COLO829 (cell line): Measurements from ENCODE around the gene FAM124A.

ENCODE experiments used
- DNase-seq: peaks from one replicate; pipeline ENCODE4 v3.0.0; 2012; ENCODE audit warnings: low spot score

The FAM124A gene

DNA sequence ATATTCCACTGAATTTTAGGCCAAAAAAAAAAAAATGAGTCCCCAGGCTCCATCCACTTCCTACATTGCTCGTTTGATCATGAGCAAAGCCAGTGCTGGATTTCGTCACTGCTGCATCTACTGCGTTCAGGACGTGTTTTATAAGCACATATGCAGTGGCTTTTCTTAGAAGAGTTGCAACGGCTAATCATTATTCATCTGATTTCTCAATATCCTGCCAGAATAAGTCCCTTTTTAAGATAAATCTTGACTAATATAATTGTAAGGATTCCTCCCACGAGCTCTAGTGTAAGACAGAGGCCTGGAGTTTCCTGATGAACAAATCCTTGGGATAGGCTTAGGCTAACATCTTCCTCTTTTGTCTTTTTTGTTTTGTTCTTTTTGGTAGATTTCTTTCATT, 19.5 kb downstream of the FAM124A start:
- DNase-seq: no peak

- no peak for DNase-seq
Measured at GRCh38 chr13:51243227-51243626, 21.0 kb downstream of the FAM124A start.

- DNase-seq: no peak
Measured at GRCh38 chr13:51243832-51244231, 21.6 kb downstream of the FAM124A start.

- DNase-seq: no peak
Measured at GRCh38 chr13:51244637-51245405, 22.6 kb downstream of the FAM124A start.

GRCh38 chr13:51245583-51245982, 23.4 kb downstream of the FAM124A start:
- DNase-seq: no peak

DNA sequence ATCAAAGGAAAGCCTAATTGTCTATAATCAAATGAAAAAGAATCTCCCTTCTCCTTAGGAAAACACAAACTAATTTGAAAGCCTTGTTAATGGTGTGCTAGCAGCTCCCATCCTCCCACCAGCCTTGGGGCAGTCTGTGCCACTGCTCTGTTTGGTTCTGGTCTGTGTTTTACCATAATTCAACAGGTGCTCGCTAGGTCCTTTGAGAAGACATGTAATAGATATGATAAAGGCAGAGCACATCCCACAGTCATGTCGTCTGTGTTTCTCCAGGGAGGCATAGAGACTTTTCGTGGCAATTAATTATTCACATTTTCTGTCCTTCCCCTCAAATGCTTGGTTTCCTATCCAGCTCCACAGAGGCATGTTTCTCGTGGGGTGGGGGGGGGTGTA, 23.8 kb downstream of the FAM124A start:
- DNase-seq: no peak

GRCh38 chr13:51246418-51247277, 24.4 kb downstream of the FAM124A start:
- no peak for DNase-seq

DNA sequence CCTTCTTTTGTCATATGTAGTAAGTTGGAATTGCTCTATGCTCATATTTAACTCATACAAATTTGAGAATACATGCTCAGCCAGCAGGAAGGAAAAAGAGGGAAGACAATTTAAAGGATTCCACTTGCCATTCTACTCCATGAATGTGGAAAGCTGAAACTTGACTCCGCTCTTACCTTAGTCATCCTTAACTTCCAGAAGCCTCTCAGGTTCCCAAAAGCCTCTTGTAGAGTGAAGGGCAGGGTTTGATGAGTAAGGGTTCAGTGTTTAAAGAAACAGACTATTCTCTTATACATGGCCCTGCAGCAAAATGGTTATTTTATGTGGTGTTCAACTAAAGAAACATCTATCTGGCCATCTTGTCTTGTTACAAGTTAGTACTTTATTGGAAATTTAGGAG, 27.1 kb downstream of the FAM124A start:
- no peak for DNase-seq

DNA sequence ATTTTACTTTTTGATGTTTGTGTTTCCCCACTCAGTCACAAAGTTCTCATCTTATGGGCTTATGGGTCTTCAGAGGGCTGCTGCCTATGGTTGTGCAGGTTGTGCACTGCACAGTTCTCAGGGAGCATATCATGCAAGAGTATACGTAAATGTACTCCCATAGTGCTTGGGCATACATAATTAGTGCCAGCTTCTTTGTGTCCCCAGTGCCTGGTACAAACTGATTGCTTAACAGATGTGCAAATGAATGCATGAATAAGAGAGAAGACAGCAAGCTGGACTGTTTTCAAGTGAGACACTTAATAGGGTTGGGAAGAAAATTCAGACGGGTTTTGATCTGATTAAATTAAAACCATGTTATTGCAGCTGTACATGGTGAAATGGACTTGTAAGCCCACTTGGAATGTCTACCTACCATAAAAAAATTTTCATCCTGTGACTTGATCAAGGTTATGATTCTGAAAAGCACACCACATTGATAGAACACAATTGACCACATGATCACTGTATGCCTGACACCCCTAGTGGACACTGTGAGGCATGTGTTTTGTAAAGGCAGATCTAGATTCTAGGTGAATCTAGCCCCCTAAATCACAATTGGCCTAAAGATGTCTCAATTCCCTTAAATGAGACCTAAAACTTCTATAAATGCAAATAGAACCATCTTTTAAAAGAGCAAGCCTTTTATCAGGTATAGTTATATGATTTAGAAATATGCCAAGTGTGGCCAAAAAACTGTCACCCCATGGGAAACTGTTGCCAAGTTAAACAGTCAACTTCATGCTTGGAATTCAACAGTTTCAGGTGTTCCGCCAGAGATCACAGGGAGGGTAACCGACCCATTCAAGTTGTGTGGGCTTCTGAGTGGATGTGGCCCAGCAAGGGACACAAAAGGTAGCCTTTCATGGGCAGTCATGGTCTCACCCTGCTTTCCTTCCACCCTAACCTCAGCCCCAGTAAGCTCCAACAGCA, 27.9 kb downstream of the FAM124A start:
- no peak for DNase-seq

DNA sequence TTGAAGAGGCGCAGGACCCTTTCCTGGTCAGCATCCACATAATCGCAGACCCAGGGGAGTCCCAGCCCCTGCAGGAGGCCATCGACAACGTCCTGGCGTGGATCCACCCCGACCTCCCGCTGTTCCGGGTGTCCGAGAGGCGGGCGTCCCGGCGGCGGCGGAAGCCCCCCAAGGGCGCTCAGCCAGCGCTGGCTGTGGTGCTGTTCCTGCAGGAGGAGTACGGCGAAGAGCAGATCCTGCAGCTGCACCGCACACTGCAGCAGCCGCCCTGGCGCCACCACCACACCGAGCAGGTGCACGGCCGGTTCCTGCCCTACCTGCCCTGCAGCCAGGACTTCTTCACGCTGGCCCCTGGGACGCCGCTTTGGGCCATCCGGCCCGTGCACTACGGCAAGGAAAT, 29.3 kb downstream of the FAM124A start:
- DNase-seq: no peak

DNA sequence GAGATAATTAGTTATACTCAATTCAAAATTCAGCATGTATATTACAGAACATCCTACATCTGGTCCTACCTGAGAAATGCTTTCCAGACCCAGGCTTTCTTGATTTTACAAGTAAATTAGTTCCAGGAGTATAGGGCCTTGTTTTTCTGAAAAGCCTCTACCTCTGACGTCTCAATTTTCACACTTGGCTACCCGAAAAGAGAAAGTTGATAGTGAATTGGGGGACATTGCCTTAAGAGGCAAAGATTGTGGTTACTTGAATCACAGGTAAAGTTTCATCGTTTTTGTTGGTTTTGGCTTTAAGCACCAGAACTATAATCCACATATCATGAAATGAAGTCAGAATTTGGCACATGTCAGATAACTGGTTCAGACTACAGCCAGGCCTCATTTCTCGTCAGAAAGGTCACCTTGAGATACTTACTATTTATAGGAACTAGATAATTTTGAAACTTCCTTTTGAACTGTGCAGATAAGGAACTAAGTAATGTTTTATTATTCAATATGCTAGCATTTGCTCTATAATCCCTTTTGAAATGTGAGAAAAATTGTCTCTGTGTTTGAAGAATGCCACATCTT, 30.8 kb downstream of the FAM124A start:
- no peak for DNase-seq

DNA sequence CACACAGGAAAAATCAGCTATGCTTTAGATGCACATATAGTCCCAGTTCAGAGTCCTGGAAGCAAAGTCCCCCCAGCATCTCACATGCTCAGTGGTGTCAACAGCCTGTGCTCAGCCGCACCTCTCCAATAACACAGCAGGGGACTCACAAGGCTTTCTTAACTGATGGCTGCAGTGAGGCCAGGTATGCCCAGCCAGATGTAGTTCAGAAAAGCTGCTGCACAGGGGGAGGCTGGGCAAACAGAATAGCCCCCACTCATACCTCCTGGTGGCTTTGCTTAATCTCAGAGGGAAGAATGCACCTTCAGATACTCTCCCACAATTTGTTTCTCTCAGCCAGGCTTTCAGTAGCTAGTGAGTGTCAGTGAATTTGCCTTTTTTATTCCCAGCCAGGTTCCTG, 33.4 kb downstream of the FAM124A start:
- no peak for DNase-seq

- DNase-seq: no peak
Measured at GRCh38 chr13:51257187-51257586, 35.0 kb downstream of the FAM124A start.

GRCh38 chr13:51258612-51259548, 36.7 kb downstream of the FAM124A start:
- no peak for DNase-seq

- no peak for DNase-seq
Measured at GRCh38 chr13:51260154-51260553, 38.0 kb downstream of the FAM124A start.

- DNase-seq: no peak
Measured at GRCh38 chr13:51261610-51262249, 39.5 kb downstream of the FAM124A start.

- DNase-seq: no peak
Measured at GRCh38 chr13:51262501-51263211, 40.5 kb downstream of the FAM124A start.

DNA sequence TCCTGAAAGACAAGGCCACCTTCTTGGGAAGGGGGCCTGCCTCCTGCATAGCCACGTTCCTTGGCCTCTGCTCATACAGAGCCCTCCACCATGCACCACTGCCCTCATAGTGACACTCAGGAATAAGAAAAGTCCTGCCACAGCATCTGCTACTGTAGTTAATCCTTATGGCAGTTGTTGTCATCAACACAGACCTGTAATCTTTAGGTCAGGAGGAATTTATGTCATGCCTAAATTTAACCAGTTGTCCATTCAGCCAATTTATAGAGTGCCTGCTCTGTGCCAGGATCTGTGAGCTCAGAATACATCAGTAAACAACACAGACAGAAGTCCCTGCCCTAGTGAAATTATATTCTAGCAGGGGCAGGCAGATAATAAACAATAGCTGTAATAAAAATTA, 44.4 kb downstream of the FAM124A start:
- DNase-seq: no peak

DNA sequence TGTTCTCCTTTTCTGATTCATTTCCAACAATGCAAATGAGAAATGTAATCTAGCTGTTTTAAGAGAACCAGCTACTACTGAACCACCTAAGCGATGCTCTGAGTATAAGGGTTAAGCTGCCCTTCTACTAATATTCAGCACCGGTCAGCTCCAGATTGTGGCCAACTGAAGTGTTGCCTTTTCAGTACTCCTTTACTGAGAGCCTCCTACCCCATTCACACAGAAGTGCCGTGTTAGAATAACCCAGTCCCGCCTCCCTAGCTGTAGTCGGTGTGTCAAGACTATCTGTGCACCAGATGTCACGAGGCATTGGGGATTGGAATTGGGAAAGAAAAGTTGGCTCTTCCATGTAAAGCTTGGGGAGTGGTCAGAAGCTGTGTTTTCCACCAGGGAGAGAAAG, 45.4 kb downstream of the FAM124A start:
- no peak for DNase-seq

DNA sequence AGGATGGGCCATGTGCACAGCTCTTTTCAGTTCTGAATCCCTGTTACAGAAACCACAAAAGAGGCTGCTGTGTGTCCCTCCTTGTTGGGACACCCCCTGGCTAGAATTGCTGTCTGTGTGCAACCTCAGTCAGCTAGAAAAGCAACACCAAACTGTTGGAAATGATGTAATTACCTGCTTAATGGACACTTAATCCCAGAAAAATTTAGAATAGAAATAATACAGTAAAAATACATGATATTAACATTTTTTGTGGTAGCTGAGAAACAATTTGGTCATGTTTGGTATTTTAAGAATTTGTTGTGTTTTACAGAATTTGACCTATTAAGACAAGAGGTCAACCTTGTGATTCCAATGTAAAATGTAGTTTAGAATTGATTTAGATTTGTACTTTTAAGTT, 46.8 kb downstream of the FAM124A start:
- DNase-seq: no peak
